Measurements from ENCODE around the gene FAM120B. TPM values are rescaled to one million over a fixed set of nuclear protein-coding genes. Genes with fewer than 3 reads are reported as not detected.

FAM120B gene
- total RNA-seq, 1 experiment from 2014 or later: 16.7 TPM

DNA sequence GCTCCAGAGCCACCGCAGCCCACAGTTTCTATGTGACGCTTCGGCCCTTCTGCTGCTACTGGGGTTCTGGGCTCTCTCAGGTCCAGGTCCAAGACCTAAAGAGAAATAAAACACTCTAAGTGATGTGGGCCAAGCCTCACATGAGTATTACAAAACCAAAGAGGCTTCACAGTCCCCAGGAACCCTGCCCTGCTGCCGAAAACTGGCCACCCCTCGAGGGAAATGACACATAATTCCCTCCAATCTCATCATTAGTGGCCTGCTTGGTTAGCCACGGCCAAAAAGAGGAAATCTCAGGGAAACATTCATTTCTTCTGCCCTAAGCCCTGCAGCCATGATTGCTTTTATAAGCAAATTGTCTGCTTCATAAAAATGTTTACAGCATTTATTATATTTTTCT lies 48.2 kb upstream of the FAM120B start:
- H3K23ac ChIP-seq (ENCODE audit: insufficient read length, low read depth, low read length): no peak overlapping the region
- no peaks in the 10 kb centered on the region for H3K4me1 ChIP-seq (ENCODE audit: insufficient read depth, low read length)
- no peak overlapping the region for H2BK15ac ChIP-seq (ENCODE audit: low read depth, low read length)
- no peak overlapping the region for H3K18ac ChIP-seq (ENCODE audit: insufficient read length, low read depth, low read length)
- no peak overlapping the region for H4K8ac ChIP-seq (replicated peaks; ENCODE audit: insufficient read length, low read depth, low read length)
- Mint-ChIP-seq H3K36me3 (ENCODE audit: insufficient read depth in 1 of 3, low read depth in 3 of 3) (no peaks in the 10 kb centered on the region; a peak in 1 of 7 replicates), H3K4me3 (no peak overlapping the region), H3K9me3 (no peaks in the 10 kb centered on the region), H3K4me1 (no peaks in the 10 kb centered on the region), H3K27me3 (ENCODE audit: low read depth) (peaks cover 5% of the 10 kb centered on the region), H3K27ac (no peak overlapping the region)
- H3K27me3 ChIP-seq (ENCODE audit: insufficient read depth, low read length): no peaks in the 10 kb centered on the region
- H3K79me1 ChIP-seq (ENCODE audit: insufficient read depth, low read depth, low read length, poor library complexity, severe bottlenecking): no peaks in the 10 kb centered on the region
- H3K4ac ChIP-seq (ENCODE audit: low read depth, low read length): no peak overlapping the region
- no peak overlapping the region for H2BK120ac ChIP-seq (ENCODE audit: low read depth, low read length, poor library complexity, severe bottlenecking)
- no CpG with 5 or more reads among the region's 6 CpGs for WGBS (ENCODE audit: extremely low coverage, insufficient read length, low lambda C conversion rate)
- no peak for DNase-seq
- no peak overlapping the region for H3K4me2 ChIP-seq (ENCODE audit: insufficient read depth, insufficient read length, low read length)
- no peak overlapping the region for H3K27ac ChIP-seq (ENCODE audit: insufficient read length, low read depth, low read length)
- H3K14ac ChIP-seq (ENCODE audit: insufficient read depth, low read length): no peak overlapping the region
- H4K5ac ChIP-seq (ENCODE audit: insufficient read length, low read depth, low read length): no peak overlapping the region
- TF ChIP-seq, protein P1, sequence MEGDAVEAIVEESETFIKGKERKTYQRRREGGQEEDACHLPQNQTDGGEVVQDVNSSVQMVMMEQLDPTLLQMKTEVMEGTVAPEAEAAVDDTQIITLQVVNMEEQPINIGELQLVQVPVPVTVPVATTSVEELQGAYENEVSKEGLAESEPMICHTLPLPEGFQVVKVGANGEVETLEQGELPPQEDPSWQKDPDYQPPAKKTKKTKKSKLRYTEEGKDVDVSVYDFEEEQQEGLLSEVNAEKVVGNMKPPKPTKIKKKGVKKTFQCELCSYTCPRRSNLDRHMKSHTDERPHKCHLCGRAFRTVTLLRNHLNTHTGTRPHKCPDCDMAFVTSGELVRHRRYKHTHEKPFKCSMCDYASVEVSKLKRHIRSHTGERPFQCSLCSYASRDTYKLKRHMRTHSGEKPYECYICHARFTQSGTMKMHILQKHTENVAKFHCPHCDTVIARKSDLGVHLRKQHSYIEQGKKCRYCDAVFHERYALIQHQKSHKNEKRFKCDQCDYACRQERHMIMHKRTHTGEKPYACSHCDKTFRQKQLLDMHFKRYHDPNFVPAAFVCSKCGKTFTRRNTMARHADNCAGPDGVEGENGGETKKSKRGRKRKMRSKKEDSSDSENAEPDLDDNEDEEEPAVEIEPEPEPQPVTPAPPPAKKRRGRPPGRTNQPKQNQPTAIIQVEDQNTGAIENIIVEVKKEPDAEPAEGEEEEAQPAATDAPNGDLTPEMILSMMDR (conservative IDR thresholded peaks at IDR 0.05): no peak
- H3K9me3 ChIP-seq (ENCODE audit: control insufficient read depth, low read depth, low read length): no peaks in the 10 kb centered on the region
- H3K56ac ChIP-seq (ENCODE audit: insufficient read length, low read depth, low read length): no peak overlapping the region
- H2AFZ ChIP-seq (ENCODE audit: low read length): no peak overlapping the region
- no peaks in the 10 kb centered on the region for H3K23me2 ChIP-seq (ENCODE audit: insufficient read length, low read depth, low read length, poor library complexity, severe bottlenecking)
- H3K9ac ChIP-seq (ENCODE audit: extremely low read depth, insufficient read length, low read length): no peak overlapping the region
- H2BK20ac ChIP-seq (ENCODE audit: low read depth, low read length, poor library complexity, severe bottlenecking): no peak overlapping the region
- no peaks in the 10 kb centered on the region for H4K20me1 ChIP-seq (ENCODE audit: control insufficient read depth, insufficient read depth, insufficient read length)
- no peak overlapping the region for H2BK12ac ChIP-seq (ENCODE audit: insufficient read length, low read depth, low read length)
- no peak overlapping the region for H4K91ac ChIP-seq (ENCODE audit: insufficient read length, low read depth, low read length)
- H2AK5ac ChIP-seq (ENCODE audit: insufficient read length, low read length): no peak overlapping the region
- no peaks in the 10 kb centered on the region for H3K79me2 ChIP-seq (ENCODE audit: insufficient read depth, low read length)
- no peak overlapping the region for H3T11ph ChIP-seq (ENCODE audit: low read length)
- H2BK5ac ChIP-seq (ENCODE audit: insufficient read length, low read length): no peak overlapping the region

Measured in H9 (cell line).